HEK293 (cell line): ENCODE results near the gene CLEC16A.

Experiments used
- CTCF ChIP-seq: fragments of 450-650 bp; formaldehyde crosslinking; IDR thresholded peaks from 2 replicates; pipeline ENCODE4 v1.5.1; 2016; ENCODE audit warnings: missing biosample characterization, missing genetic modification characterization
- KLF10 ChIP-seq: fragments of 450-650 bp; IDR thresholded peaks from 2 replicates; pipeline ENCODE4 v1.5.1; 2018; ENCODE audit warnings: missing biosample characterization, mild to moderate bottlenecking, missing genetic modification characterization
- ZNF133 ChIP-seq: fragments of 450-650 bp; formaldehyde crosslinking; IDR thresholded peaks from 2 replicates; pipeline ENCODE4 v1.5.1; 2016; ENCODE audit warnings: missing biosample characterization, missing genetic modification characterization

DNA sequence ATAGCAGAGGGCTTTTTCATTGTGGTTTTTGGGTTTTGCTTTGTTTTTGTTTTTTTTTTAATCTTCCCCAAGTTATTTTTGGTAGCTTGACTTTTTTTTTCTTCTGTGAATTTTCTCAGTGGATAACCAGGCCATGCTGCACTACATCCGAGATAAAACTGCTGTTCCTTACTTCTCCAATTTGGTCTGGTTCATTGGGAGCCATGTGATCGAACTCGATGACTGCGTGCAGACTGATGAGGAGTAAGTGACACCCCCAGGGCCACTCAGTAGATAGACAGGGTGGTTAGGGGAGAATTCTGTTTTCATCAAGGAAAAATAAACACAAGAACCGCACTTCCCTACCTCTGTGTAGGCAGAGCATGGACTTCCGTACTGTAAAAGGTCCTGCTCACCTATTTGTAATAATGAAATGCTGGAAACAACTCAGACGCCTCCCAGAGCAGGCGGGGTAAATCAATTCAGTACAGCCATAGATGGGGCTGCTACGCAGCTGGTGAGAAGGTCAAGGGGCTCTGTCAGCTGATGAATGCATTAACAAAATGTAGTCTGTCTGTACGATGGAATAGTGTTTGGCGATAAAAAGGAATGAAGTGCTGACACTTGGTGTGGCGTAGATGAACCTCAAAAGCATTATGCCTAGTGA lies 28.6 kb downstream of the CLEC16A start:
- TF ChIP-seq CTCF (tag by site-specific recombination) = no peak
- no peak for TF ChIP-seq KLF10 (tag by site-specific recombination)
- no peak for TF ChIP-seq ZNF133
